NCI-H2171 treated with DMSO at 0.1 percent for 48 hours (cell line): ENCODE results near the gene THSD4.

Experiments used
- DNase-seq: peaks from one replicate; lab custom pipeline; 2025; lab: John Stamatoyannopoulos, UW

The THSD4 gene

GRCh38 chr15:71225851-71226250 is 110.6 kb downstream of the THSD4 start:
- DNase-seq = no peak

GRCh38 chr15:71226536-71227455 is 111.5 kb downstream of the THSD4 start:
- DNase-seq = no peak

GRCh38 chr15:71228403-71228802 is 113.1 kb downstream of the THSD4 start:
- DNase-seq = no peak

DNA sequence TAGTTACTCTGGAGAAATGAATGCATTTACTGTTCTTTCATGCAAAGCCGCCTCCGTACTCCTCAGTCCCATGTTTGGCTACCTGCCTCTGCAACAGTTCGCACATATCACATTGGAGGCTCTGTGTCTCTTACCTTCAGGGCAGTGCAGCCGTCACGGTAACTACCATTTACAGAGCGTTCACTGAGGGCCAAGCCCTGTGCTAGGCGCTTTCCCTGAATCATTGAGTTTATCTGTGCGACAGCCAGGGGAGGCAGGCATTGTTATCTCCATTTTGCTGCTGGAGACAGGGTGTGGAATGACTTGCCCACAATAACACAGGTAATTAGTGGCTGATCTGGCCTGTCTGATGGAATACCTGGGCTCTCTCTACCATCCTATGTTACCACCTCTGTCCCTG is 115.0 kb downstream of the THSD4 start:
- DNase-seq = no peak

GRCh38 chr15:71231758-71232157 is 116.5 kb downstream of the THSD4 start:
- no peak for DNase-seq

- DNase-seq = no peak
Measured at GRCh38 chr15:71232411-71232810, 117.1 kb downstream of the THSD4 start.

GRCh38 chr15:71237456-71238188 is 122.4 kb downstream of the THSD4 start:
- no peak for DNase-seq

DNA sequence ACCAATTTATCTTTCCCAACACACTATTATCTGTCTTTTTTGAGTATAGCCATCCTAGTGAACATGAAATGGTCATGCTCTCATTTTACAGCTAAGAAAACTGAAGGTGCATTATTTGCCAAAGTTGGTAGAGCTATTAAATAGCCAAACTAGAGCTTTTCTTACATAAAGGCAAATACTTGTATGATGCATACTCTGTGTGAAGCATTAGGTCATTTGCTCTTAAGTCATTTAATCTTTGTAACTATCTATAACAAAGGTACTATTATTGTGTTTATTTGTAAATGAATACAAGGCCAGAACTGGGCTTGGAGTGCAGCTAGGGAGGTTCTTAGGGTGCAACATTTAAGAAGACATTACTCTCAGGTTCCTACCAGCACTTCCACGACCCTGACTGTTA is 123.7 kb downstream of the THSD4 start:
- DNase-seq = no peak

DNA sequence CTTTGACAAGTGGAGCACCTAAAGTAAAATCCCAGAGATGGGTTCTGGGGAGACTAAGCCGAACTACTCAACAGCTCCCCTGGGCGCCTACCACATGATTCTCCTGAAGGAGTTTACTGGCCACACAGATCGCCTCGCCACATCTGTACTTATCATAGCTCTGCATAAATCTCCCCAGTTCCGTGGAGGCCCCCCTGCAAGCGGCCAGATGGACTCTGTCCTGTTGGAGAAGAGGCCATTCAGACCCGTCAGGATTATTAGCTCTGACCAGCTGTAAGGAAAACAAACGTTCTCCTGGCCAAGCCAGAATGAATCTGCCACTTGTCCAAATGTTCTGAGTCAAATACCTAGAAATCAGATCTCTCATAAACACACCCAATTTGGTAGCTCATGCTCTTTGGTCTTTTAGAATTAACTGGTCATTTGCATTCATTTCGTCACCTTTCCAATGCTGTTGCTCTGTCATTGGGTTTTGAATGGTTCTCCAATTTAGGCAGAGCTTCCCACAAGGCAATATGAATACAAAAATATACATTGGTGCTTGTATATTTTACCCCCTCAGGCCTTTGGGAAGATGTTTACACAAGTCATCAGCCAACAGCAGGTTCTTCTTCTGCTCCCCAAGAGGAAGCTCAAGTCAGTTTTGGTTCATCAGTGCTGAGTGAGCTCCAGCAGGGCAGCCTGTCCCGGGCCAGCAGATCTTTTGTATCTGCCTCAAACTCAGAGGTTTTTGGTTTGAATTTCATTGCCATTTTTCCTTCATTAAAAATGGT is 124.5 kb downstream of the THSD4 start:
- no peak for DNase-seq

- no peak for DNase-seq
Measured at GRCh38 chr15:71242292-71242691, 127.0 kb downstream of the THSD4 start.

GRCh38 chr15:71244250-71244649 is 129.0 kb downstream of the THSD4 start:
- DNase-seq = no peak

DNA sequence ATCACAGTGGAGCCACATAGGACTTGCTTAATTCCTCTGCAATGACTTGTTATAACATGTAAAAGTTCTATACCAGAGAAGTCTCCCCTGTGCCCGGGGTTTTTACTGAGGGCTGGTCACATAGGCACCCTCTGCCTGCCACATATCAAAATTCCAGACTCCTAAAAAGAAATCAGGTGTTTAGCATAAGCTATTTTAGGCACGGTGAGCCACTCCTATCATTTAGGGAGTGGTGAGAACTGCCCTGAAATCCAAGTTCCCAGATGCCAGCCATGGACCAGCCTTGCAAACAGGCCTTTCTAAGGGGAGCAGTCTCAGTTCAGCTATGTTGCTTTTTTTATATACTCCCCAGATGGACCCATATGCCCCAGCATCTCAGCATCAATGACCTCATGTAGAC is 130.3 kb downstream of the THSD4 start:
- no peak for DNase-seq

GRCh38 chr15:71248386-71248785 is 133.1 kb downstream of the THSD4 start:
- no peak for DNase-seq

- DNase-seq = no peak
Measured at GRCh38 chr15:71249986-71250385, 134.7 kb downstream of the THSD4 start.

GRCh38 chr15:71250936-71251583 is 135.8 kb downstream of the THSD4 start:
- DNase-seq = no peak

DNA sequence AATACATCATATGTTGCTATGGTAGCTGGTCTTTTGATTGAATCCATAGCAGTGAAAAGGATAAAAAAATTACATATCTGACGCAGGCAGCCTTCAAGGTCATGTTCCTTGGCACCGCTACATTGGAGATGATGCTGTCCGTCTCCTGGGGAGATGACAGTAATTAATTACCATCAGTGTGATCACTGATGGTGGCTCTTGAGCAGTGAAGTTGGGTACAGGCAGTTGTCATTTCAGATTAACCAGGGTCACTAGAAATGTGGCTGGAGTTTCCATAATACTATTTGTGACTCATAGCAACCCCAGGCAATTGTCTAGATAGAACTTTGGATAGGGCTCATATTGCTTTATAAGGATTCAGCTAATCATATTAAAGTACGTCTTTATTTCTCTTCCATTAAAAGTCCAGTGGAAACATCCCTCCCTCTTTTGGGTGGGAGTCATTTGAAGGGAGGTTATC is 136.3 kb downstream of the THSD4 start:
- DNase-seq = no peak

- DNase-seq = no peak
Measured at GRCh38 chr15:71252044-71252739, 136.9 kb downstream of the THSD4 start.

DNA sequence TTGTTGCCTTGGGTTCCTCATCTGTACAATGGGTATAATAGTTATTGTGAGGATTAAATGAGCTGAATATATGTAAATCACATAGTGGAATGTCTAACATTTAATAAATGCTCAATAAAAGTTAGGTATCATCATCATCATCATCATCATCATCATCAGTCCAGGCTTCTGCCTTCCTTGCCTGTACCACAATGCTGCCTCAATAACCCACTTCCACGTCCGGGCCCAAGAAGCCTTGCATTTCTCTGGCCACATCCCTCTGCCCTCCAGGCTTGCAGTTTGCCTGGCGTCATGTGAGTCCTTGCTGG is 137.4 kb downstream of the THSD4 start:
- no peak for DNase-seq

- no peak for DNase-seq
Measured at GRCh38 chr15:71254491-71254890, 139.2 kb downstream of the THSD4 start.

GRCh38 chr15:71256934-71257664 is 141.8 kb downstream of the THSD4 start:
- no peak for DNase-seq

DNA sequence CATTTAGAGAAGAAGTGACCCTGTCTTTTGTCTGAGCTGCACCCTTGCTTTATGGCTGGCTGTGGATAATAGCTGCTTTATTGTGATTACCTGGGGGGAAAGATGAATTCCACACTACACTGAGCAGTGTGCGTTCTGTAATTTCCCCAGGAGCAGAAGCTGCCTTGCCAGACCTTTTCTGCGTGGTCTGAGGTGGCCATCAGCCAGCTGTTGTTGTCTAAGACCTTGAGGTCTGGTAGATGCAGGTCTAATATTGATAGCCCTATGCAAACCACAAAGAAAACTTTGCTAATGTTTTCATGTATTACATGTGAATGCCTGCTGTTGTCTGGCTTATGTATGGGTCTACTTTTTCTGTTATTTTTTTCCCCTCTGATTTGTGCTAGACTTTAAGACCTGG is 144.6 kb downstream of the THSD4 start:
- DNase-seq = no peak
